22Rv1 (cell line): ENCODE measurements around the gene CLNS1A.

Source experiments
- ZFX ChIP-seq: fragments of 450-650 bp; IDR thresholded peaks from 2 replicates; pipeline ENCODE4 v1.6.1; 2017; ENCODE audit warnings: antibody characterized with exemption, borderline replicate concordance
- TF ChIP-seq, protein P1 (sequence below): fragments of 450-650 bp; IDR thresholded peaks from 2 replicates; pipeline ENCODE4 v1.5.1; 2017; ENCODE audit warnings: mild to moderate bottlenecking

GRCh38 chr11:77665240-77665965 is 27.8 kb upstream of the CLNS1A start:
- TF ChIP-seq, protein P1, sequence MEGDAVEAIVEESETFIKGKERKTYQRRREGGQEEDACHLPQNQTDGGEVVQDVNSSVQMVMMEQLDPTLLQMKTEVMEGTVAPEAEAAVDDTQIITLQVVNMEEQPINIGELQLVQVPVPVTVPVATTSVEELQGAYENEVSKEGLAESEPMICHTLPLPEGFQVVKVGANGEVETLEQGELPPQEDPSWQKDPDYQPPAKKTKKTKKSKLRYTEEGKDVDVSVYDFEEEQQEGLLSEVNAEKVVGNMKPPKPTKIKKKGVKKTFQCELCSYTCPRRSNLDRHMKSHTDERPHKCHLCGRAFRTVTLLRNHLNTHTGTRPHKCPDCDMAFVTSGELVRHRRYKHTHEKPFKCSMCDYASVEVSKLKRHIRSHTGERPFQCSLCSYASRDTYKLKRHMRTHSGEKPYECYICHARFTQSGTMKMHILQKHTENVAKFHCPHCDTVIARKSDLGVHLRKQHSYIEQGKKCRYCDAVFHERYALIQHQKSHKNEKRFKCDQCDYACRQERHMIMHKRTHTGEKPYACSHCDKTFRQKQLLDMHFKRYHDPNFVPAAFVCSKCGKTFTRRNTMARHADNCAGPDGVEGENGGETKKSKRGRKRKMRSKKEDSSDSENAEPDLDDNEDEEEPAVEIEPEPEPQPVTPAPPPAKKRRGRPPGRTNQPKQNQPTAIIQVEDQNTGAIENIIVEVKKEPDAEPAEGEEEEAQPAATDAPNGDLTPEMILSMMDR = no peak
- TF ChIP-seq ZFX = no peak
